Measurements from ENCODE around the gene BCAS3.
"Not testable (repeated sequence)": the region's sequence is repeated elsewhere in the genome, so short reads cannot be mapped to it uniquely, and the experiment has no call there.

The BCAS3 gene

GRCh38 chr17:60802377-60802776 lies 124.7 kb downstream of the BCAS3 start:
- no peak for DNase-seq

DNA sequence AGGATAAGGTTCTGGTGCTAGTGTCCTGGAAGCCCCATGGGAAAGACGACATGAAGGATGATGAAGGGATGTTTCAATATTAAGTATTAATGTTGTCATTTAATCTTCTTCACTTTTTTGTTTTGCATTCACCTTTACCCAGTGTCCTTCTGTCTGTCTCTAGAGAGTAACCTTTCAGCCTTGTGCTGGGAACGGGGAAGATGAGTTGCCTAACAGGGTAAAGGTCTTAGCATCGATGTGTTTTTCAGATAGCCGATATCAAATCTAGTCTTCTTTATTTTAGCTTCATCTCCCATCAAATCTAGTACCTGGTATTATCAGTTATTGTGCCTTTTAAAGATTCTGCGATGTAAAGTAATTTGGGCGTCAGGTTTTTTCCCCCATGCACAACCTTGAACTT lies 125.4 kb downstream of the BCAS3 start:
- no peak for DNase-seq

DNA sequence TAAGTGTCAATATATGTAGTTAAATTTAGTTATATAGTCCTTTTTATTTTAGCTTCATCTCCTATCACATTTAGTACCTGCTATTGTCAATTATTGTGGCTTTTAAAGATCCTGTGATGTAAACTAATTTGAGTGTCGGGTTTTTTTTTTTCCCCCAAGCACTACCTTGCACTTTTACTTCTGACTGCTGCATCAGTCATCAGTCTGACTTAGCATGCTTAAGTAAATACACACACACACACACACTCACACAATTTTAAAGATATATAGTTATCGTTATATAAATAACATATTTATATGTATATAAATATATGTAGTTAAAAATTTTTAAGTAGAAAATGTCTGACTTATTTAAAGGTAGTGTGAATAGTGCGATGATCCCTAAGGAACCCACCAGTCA lies 127.2 kb downstream of the BCAS3 start:
- DNase-seq: no peak

- no peak for DNase-seq
Observed at GRCh38 chr17:60809421-60809820, 131.8 kb downstream of the BCAS3 start.

GRCh38 chr17:60814941-60815340 lies 137.3 kb downstream of the BCAS3 start:
- DNase-seq: not testable (repeated sequence)

DNA sequence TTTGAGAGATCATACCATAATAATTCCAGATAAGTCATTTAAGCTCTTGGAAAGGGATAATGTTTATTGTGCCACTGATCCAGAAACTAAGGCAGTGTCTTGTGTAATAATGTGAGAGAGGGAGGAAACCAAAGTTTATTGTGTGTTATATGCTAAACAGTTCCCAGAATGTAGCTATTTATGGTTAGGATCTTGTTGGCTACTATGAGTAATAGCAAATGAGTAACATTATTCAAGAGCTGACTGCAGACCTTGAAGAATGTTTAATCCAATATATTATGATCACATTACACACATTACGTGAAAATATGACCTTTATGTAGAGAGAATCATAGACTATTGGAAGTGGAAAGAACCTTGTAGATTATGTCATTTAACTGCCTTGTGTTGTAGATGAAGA lies 139.5 kb downstream of the BCAS3 start:
- no peak for DNase-seq

GRCh38 chr17:60819447-60820130 lies 141.9 kb downstream of the BCAS3 start:
- no peak for DNase-seq

- DNase-seq: no peak
Observed at GRCh38 chr17:60823515-60823914, 145.9 kb downstream of the BCAS3 start.

DNA sequence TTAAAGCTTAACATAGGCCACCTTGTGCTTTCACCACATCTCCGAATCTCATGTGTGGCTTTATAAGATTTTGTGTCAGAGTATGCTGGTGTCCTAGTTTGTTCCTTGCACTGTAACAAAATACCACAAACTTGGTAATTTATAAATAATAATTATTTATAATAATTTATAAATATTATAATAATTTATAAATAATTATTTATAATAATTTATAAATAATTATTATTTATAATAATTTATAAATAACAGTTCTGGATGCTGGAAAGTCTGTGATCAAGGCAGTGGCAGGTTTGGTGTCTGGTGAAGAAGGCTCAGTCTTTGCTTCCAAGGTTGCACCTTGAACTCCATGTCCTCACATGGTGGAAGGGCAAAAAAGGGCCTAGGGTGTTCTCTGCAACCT lies 147.7 kb downstream of the BCAS3 start:
- no peak for DNase-seq

DNA sequence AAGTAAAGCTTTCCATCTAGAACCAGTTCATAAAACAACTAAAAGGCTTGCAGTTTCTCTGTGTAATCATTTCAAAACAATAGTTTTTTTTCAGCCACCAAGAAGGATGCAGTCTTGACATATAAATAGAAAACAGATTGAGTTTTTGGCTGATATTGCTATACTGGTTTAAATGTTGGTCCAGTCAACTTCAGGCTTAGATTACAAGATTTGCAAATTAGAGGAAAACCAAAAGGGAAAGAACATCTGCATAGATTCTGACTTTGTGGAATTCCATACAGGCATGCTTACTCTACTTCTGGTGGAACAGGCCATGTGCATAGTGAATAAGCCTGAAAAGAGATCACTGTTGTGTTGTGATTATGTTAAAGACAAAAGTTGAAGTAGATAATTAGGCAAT lies 150.3 kb downstream of the BCAS3 start:
- no peak for DNase-seq

DNA sequence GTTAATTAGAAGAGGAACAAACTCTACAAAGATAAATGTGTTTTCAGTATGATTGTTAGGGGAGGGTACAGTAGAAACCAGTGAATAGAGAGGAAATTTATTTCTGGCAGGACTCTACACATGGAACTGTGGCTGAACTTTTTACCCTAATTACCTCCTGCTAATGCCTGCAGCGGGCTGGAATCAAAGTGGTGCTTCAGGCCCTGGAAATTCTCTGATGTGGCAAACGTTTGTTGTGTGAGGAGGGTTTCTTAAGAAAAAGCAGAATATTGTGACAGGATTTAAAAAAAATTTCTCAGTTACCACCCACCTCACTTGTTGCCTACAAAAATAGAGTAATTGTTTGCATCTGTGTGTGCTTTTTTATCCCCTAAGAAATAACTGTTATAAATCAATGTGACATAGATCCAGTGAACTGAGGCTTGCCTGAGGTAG lies 154.5 kb downstream of the BCAS3 start:
- no peak for DNase-seq

DNA sequence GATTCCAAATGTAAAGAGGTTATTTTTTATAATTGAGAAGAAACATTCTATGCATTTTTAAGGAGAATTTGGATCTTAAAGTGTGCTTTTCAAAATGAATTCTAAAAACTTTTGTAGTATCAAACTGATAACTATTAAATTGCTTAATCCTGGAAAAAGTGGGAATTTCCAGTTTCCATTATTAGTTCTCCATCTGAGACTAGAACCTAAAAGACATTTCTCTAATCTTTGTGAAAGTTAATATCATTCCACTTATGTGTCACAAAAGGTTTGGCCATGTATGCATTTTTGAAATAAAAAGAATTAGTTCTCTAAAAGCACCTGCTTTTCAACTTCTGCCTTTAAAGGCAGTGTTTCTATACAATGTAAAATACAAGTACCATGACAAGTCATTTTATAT lies 155.0 kb downstream of the BCAS3 start:
- no peak for DNase-seq

- DNase-seq: no peak
Observed at GRCh38 chr17:60840456-60840855, 162.8 kb downstream of the BCAS3 start.

DNA sequence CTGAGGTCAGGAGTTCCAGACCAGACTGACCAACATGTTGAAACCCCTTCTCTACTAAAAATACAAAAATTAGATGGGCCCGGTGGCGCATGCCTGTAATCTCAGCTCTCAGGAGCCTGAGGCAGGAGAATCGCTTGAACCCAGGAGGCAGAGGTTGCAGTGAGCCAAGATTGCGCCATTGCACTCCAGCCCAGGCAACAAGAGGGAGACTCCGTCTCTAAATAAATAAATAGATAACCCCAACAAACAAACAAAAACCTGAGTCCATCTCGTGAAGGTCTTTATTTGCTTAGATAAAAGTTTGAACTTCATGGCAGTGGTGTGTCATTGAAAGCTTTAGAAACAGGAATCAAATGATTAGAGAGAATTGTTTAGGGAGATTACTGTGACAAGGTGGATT lies 167.4 kb downstream of the BCAS3 start:
- no peak for DNase-seq

DNA sequence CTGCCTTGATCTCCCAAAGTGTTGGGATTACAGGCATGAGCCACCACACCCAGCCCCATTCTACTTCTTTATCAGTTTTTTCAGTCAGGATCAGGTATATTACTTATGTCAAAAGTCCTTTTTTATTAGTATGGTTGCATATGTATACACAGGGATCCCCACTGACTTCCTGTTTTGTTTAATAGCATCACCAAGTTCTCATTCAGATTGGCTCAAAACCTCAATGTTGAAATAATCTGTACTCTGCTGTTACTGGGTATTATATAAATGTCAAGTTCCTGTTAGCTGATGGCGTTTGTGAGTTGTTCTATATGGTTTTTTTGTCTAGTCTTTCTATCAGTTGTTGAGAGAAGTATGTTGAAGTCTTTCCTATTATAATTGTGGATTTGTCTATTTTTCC lies 168.5 kb downstream of the BCAS3 start:
- DNase-seq: no peak

DNA sequence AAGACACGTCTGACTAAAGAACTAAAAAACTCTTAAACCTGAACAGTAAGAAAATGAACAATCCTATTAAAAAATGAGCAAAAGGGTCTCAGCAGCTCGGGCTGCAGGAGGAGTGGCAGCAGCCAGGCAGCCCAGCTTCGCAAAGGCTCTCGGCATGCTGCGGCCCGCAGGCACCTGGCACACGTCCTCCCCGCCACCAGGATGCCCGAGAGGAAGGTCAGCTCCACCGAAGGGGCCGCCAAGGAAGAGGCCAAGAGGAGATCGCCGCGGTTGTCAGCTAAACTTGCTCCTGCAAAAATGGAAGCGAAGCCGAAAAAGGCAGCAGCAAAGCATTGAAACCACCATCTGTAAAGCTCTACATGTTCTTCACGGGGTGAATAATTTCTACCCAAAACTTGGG lies 173.5 kb downstream of the BCAS3 start:
- DNase-seq: no peak

DNA sequence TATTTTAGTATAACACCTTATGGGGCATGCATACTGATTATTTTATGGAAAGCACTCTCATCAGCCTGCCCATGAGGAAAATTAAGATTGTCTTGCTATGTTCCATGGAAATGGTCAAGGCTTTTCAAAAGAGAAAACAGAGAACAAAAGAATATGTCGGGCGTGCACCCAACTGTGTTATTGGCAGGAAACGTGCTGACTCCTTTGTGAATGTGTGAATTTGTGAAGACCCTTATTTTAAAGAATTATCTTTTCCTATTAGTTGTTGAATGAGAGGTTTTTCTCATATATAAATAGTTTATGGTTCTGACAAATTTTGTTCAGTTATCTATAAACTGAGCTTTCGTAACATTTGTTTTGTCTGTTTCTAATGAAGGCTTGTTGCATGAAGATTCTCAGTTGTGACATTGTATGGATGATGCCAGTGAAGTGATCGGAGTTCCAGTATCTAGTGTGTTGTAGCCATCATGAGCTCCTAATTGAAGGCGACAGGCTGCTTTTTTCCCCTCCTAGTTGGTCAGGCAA lies 180.0 kb downstream of the BCAS3 start:
- no peak for DNase-seq

GRCh38 chr17:60862482-60862881 lies 184.8 kb downstream of the BCAS3 start:
- DNase-seq: no peak

GRCh38 chr17:60863892-60864707 lies 186.4 kb downstream of the BCAS3 start:
- no peak for DNase-seq

DNA sequence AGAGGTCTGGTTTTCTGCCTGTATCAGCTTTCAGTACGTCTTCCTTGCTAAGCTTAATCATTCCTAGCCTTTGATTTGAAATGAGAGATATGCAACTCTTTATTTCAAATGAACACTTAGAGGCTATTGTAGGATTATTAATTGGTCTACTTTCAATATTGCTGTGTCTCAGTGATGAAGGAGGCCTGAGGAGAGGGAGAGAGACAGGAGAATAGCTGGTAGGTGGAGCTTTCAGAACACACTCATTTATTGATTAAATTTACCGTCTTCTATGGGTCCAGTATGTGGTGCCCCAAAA lies 187.0 kb downstream of the BCAS3 start:
- DNase-seq: no peak

GRCh38 chr17:60874772-60875171 lies 197.1 kb downstream of the BCAS3 start:
- no peak for DNase-seq

- DNase-seq: not testable (repeated sequence)
Observed at GRCh38 chr17:60886731-60887613, 209.3 kb downstream of the BCAS3 start.

DNA sequence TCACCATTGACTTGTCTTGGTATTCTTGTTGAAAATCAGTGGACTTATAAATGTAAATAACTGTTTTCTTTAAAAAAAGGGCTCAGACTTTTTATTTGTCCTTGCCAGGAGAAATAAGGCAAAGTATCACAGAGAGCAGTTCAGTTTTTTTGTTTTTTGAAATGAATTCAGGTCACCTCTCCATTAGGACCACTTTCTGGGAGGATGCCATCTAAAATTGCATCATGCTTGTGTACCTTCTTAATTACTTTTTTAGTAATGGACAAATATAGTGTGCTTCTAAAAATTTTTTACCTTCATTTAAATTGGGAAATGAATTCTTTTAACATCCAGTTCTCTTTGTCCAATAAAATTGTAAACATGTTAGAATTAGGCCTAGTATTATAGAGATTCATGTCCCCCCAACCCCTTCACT lies 210.0 kb downstream of the BCAS3 start:
- DNase-seq: no peak

Data from CD4-positive, alpha-beta T cell treated with Interleukin-17A for 4 hours (primary cell).